HUES48 (cell line): ENCODE measurements around the gene GAK.

ENCODE experiments used
- H3K27ac ChIP-seq: one replicate; pipeline ENCODE4 v1.7.0; 2013; ENCODE audit warnings: low read depth, low read length, inconsistent platforms
- H3K27me3 ChIP-seq: 2 replicates; pipeline ENCODE4 v1.6.1; 2013; ENCODE audit warnings: mild to moderate bottlenecking, low read length; ENCODE audit not compliant: control insufficient read depth, insufficient read depth
- H3K36me3 ChIP-seq: 2 replicates; pipeline ENCODE4 v1.6.1; 2013; ENCODE audit warnings: low read length; ENCODE audit not compliant: control insufficient read depth, insufficient read depth
- H3K4me1 ChIP-seq: 2 replicates; pipeline ENCODE4 v1.6.1; 2013; ENCODE audit warnings: mild to moderate bottlenecking, low read length; ENCODE audit not compliant: control insufficient read depth, insufficient read depth
- H3K4me3 ChIP-seq: 2 replicates; pipeline ENCODE4 v1.5.1; 2013; ENCODE audit warnings: mild to moderate bottlenecking, low read depth, low read length
- H3K9ac ChIP-seq: 2 replicates; pipeline ENCODE4 v1.6.1; 2013; ENCODE audit warnings: mild to moderate bottlenecking, low read depth, low read length, moderate library complexity
- H3K9me3 ChIP-seq: 2 replicates; pipeline ENCODE4 v1.6.1; 2013; ENCODE audit warnings: low read length; ENCODE audit not compliant: control insufficient read depth, insufficient read depth

GAK gene

GRCh38 chr4:821631-822030, 110.5 kb downstream of the GAK start:
- no peaks in the 10 kb centered on the region for H3K36me3 ChIP-seq
- H3K27ac ChIP-seq = no peak overlapping the region
- no peaks in the 10 kb centered on the region for H3K4me1 ChIP-seq
- H3K4me3 ChIP-seq = no peak overlapping the region
- H3K9ac ChIP-seq = no peak overlapping the region
- H3K9me3 ChIP-seq = no peaks in the 10 kb centered on the region
- peaks cover 84% of the 10 kb centered on the region for H3K27me3 ChIP-seq

DNA sequence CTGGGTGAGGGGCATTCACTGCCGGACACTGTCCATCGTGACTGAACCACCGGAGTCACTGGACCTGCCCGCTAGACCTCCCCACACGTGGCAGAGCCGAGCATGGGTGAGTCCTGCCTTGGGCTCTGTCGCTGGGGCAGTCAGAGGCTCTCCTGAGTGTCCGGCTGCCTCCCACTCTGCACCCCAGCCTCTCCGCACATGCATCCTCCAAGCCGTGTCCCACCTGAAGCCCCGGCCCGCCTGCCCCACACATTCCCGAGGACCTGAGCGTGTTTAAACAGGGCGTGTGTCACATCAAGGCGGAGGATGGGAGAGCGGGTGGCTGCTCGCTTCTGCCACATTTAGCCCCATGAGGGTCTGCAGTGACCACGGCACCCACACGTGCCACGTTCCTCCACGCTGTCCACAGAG, 110.9 kb downstream of the GAK start:
- Histone ChIP-seq H3K27me3 (peaks cover 88% of the 10 kb centered on the region), H3K4me1 (no peaks in the 10 kb centered on the region), H3K27ac (no peak overlapping the region), H3K9ac (no peak overlapping the region), H3K9me3 (no peaks in the 10 kb centered on the region), H3K36me3 (no peaks in the 10 kb centered on the region), H3K4me3 (no peak overlapping the region)

- no peaks in the 10 kb centered on the region for H3K4me1 ChIP-seq
- H3K27ac ChIP-seq = no peak overlapping the region
- no peak overlapping the region for H3K4me3 ChIP-seq
- H3K27me3 ChIP-seq = peaks cover 93% of the 10 kb centered on the region
- H3K9me3 ChIP-seq = no peaks in the 10 kb centered on the region
- H3K36me3 ChIP-seq = no peaks in the 10 kb centered on the region
- no peak overlapping the region for H3K9ac ChIP-seq
Measured at GRCh38 chr4:820230-821172, 111.6 kb downstream of the GAK start.

DNA sequence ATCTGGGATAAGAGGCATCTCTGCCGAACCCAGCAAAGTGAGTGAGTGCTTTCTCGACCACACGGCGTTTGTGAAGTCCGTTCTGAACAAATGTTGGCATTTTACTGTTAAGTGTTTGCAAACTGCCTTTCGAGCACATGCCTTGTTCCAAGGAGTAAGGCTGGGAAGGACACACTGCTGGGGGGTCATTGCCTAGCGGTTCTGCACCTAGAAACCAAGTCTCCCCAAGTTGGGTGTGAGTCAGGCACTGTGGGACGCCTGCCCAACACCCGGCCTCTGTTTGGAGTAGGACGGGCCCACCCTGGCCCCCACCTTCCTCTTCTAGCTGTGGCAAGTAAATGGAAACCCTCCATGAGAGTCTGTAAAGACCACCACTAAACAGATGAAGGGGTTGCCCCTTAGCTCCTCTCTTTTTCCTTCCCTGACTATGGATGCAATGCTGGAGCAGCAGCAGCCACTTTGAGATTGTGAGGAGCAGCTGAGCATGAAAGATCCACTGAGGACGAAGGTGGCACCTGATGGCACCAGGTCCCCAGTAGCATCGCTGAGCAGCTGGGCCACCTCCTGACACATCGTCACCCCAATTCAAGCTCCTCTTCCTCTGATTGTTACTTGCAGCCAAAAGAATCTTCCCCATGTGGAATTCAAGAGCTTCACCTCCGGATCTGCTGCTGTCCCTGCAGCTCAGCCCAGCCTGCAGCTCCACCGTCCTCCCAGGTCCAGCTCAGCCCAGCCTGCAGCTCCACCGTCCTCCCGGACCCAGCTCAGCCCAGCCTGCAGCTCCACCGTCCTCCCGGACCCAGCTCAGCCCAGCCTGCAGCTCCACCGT, 112.5 kb downstream of the GAK start:
- Histone ChIP-seq H3K27ac (no peak overlapping the region), H3K36me3 (no peaks in the 10 kb centered on the region), H3K4me3 (no peak overlapping the region), H3K9ac (no peak overlapping the region), H3K9me3 (no peaks in the 10 kb centered on the region), H3K27me3 (peaks cover 91% of the 10 kb centered on the region), H3K4me1 (no peaks in the 10 kb centered on the region)

DNA sequence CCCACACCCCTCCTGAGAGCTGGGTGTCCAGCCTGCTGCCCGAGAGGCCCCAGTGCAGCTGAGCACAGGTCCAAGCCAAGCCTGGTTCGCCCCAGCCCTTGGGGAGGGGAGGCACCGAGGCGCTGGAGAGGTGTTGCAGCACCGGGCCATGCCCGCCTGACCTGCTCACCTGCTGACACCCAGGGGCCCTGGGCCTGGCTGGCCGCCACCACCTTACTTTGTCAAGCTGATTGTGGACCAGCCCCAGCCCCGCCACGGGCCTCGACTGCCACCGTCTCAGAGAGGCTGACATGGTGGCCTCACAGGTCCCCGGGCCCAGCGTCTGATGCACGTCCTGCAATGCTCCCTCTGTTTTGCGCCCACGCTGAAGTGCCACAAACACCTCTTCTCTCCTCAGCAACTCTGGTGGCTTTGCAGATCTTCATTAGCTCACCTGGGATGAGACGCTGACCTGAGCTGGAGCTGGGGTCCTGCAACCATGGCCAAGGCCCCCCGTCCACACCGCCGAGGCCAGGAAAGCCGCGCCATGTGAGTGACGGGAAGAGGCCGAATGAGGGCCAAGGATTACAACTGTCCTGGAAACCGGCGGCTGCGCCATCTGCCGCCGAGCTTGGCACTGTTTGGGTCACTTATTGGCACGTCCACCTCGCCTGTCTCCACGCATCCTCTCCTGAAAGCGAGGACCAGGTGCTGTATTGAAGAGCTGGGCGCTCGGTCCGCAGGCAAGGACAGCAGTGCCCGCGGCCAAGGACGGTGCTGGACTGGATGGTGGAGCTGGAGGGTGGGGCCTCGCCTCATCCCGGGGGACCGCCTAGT, 113.8 kb downstream of the GAK start:
- H3K27me3 ChIP-seq = peaks cover 91% of the 10 kb centered on the region
- no peaks in the 10 kb centered on the region for H3K9me3 ChIP-seq
- H3K36me3 ChIP-seq = no peaks in the 10 kb centered on the region

DNA sequence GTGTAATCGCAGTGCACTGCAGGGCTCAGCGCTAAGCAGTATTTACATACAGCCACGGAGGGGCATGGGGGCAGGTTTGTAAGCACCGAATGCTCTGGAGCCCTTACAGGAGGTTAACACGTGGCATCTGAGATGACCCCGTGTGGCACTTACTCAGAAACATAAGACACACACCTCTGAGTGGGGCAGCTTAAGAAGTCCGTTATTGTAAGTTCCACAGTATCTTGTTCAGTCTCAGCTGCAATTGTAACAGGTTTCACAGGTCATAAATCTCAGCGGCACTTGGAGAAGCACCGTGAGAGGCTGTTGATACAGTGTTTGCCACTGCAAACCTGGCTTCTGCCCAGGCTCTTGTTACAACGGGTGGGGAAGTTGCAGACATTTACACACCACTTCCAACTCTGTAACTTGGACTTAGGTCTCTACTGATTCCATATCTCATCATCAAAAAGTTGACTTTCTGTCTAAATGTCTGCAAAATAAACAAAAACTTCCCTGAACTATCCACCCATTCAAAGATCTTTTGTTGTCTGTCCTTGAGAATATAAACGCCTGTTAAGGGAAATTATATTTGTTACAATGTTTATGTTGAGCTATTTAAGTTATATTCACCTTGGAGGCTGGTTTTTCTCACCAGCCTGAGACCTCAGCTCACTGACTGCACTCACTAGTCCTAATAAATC, 116.5 kb downstream of the GAK start:
- no peak overlapping the region for H3K27ac ChIP-seq

More for the DNA sequence above, 113.8 kb downstream of the GAK start:
- Histone ChIP-seq H3K27ac (no peak overlapping the region), H3K4me3 (no peak overlapping the region), H3K4me1 (no peaks in the 10 kb centered on the region), H3K9ac (no peak overlapping the region)

GRCh38 chr4:814312-814850, 117.7 kb downstream of the GAK start:
- Histone ChIP-seq H3K4me3 (no peak overlapping the region), H3K9me3 (no peaks in the 10 kb centered on the region), H3K27ac (no peak overlapping the region), H3K36me3 (no peaks in the 10 kb centered on the region), H3K9ac (no peak overlapping the region), H3K4me1 (no peaks in the 10 kb centered on the region), H3K27me3 (peaks cover 87% of the 10 kb centered on the region)

More for the DNA sequence above, 116.5 kb downstream of the GAK start:
- Histone ChIP-seq H3K9ac (no peak overlapping the region), H3K36me3 (no peaks in the 10 kb centered on the region), H3K9me3 (no peaks in the 10 kb centered on the region), H3K4me1 (no peaks in the 10 kb centered on the region), H3K27me3 (peaks cover 91% of the 10 kb centered on the region), H3K4me3 (no peak overlapping the region)

GRCh38 chr4:813900-814299, 118.2 kb downstream of the GAK start:
- Histone ChIP-seq H3K4me1 (no peaks in the 10 kb centered on the region), H3K27ac (no peak overlapping the region), H3K4me3 (no peak overlapping the region), H3K9me3 (no peaks in the 10 kb centered on the region), H3K27me3 (peaks cover 87% of the 10 kb centered on the region), H3K36me3 (no peaks in the 10 kb centered on the region), H3K9ac (no peak overlapping the region)

DNA sequence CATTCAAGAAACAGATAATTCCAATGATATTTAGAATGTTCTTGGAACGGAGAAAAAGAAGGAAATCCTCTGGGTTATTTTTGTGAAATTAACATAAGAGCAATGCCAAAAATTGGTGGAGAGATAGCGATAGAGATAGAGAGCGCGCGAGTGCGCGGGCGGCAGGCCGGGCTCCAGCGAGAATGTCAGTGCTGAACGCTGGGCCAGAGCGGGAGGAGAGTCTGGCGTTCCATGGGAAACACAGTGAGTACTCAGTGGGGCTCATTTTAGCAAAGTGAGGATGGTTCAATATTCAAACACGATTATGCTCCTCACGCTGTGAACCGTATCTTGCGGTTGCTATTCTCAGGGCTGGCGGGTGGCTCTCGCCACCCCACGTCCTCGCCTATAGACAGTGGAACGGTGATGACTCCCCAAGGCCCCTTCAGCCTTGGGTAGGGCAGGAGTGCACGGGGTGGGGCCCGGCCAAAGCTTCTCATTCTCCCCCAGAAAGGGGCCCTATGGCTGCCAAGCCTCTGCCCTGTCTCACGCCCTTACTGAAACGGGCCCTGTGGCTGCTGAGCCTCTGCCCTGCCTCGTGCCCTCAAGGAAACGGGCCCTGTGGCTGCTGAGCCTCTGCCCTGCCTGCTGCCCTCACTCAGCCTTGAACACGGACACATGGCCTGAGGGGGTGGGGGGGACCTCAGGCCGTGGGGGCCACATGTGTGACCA, 123.1 kb downstream of the GAK start:
- H3K36me3 ChIP-seq = no peaks in the 10 kb centered on the region
- H3K27me3 ChIP-seq = peaks cover 75% of the 10 kb centered on the region
- no peak overlapping the region for H3K4me3 ChIP-seq
- H3K27ac ChIP-seq = no peak overlapping the region
- no peaks in the 10 kb centered on the region for H3K4me1 ChIP-seq
- H3K9ac ChIP-seq = no peak overlapping the region
- H3K9me3 ChIP-seq = no peaks in the 10 kb centered on the region
